HCT116 (cell line): ENCODE results near the gene CCM2.

Experiments
- CTCF ChIP-seq, 3 experiments: fragments of 200-600 bp in 1 of 3; sonication (generic) in 1 of 3; IDR thresholded peaks in 2 of 3; conservative IDR thresholded peaks in 1 of 3; 2 replicates each; pipeline ENCODE4 v1.5.1; 2012 to 2017; ENCODE audit warnings: low read depth in 2 of 3, low read length in 2 of 3, antibody characterized with exemption in 1 of 3, borderline replicate concordance in 1 of 3, control low read depth in 1 of 3, mild to moderate bottlenecking in 1 of 3, mixed read lengths in 1 of 3, mixed run types in 1 of 3, moderate library complexity in 1 of 3; ENCODE audit not compliant: insufficient read depth in 1 of 3
- EGR1 ChIP-seq: IDR thresholded peaks from 2 replicates; pipeline ENCODE4 v1.6.1; 2012; ENCODE audit warnings: low read depth
- EZH2 ChIP-seq: fragments of 200-600 bp; sonication (generic); IDR thresholded peaks from 2 replicates; pipeline ENCODE4 v1.6.1; 2017; ENCODE audit warnings: antibody characterized with exemption, mixed run types
- EZH2phosphoT487 ChIP-seq: fragments of 200-600 bp; IDR thresholded peaks from 2 replicates; pipeline ENCODE4 v1.6.1; 2018; ENCODE audit warnings: antibody characterized with exemption, borderline replicate concordance
- POLR2A ChIP-seq: IDR thresholded peaks from 2 replicates; pipeline ENCODE4 v1.7.0; 2011; ENCODE audit warnings: borderline replicate concordance; ENCODE audit not compliant: insufficient read depth, insufficient read length; ENCODE audit errors: extremely low read depth
- POLR2AphosphoS5 ChIP-seq: IDR thresholded peaks from 2 replicates; pipeline ENCODE4 v1.6.1; 2011; ENCODE audit warnings: mild to moderate bottlenecking, low read depth, low read length, moderate library complexity

GRCh38 chr7:44961844-44962482 is 38.0 kb upstream of the CCM2 start:
- TF ChIP-seq POLR2A (no peak), POLR2AphosphoS5 (no peak), EZH2 (no peak), CTCF (IDR thresholded peaks at IDR 0.05 in 2 of 3, conservative IDR thresholded peaks at IDR 0.05 in 1 of 3; ENCODE audit: borderline replicate concordance in 1 of 3, insufficient read depth in 1 of 3, low read depth in 2 of 3, low read length in 2 of 3) (no peak), EGR1 (no peak), EZH2phosphoT487 (no peak)
